Suppressor macrophage treated with lipopolysaccharide for 1 hour (primary cell): ENCODE data around the gene BCAT1.
A peak's percentile ranks its signal among the peaks of the same experiment; 100 is the strongest.

ENCODE experiments used
- DNase-seq, 3 donors: peaks; one replicate each; pipeline ENCODE4 v3.0.0-alpha.2; 2020 to 2022

BCAT1 gene

GRCh38 chr12:24806386-24806785, 142.5 kb downstream of the BCAT1 start:
- peak; percentile 54 to 82 (median 71) for DNase-seq

- DNase-seq = peak in 2 of 3 donors; percentile 44 to 55
Measured at GRCh38 chr12:24803430-24804245, 145.3 kb downstream of the BCAT1 start.

GRCh38 chr12:24798335-24798734, 150.6 kb downstream of the BCAT1 start:
- peak; percentile 69 to 84 (median 83) for DNase-seq

GRCh38 chr12:24797901-24798300, 151.0 kb downstream of the BCAT1 start:
- DNase-seq = peak in 1 of 3 donors; percentile 28

- DNase-seq = no peak
Measured at GRCh38 chr12:24796876-24797275, 152.0 kb downstream of the BCAT1 start.

- DNase-seq = peak; percentile 31 to 67 (median 56)
Measured at GRCh38 chr12:24795699-24796347, 153.1 kb downstream of the BCAT1 start.

- no peak for DNase-seq
Measured at GRCh38 chr12:24791622-24792021, 157.3 kb downstream of the BCAT1 start.

GRCh38 chr12:24788886-24789285, 160.0 kb downstream of the BCAT1 start:
- DNase-seq = no peak

GRCh38 chr12:24780697-24781368, 168.1 kb downstream of the BCAT1 start:
- peak in 1 of 3 donors; percentile 23 for DNase-seq

- peak; percentile 61 to 76 (median 71) for DNase-seq
Measured at GRCh38 chr12:24778486-24779304, 170.2 kb downstream of the BCAT1 start.

GRCh38 chr12:24777359-24777758, 171.5 kb downstream of the BCAT1 start:
- DNase-seq = no peak

GRCh38 chr12:24776861-24777260, 172.0 kb downstream of the BCAT1 start:
- peak in 1 of 3 donors; percentile 17 for DNase-seq

- DNase-seq = no peak
Measured at GRCh38 chr12:24775073-24775472, 173.8 kb downstream of the BCAT1 start.

- no peak for DNase-seq
Measured at GRCh38 chr12:24773996-24774395, 174.9 kb downstream of the BCAT1 start.

- no peak for DNase-seq
Measured at GRCh38 chr12:24772813-24773212, 176.1 kb downstream of the BCAT1 start.

- no peak for DNase-seq
Measured at GRCh38 chr12:24770821-24771220, 178.1 kb downstream of the BCAT1 start.

GRCh38 chr12:24770334-24770733, 178.6 kb downstream of the BCAT1 start:
- DNase-seq = peak in 1 of 3 donors; percentile 12

- DNase-seq = no peak
Measured at GRCh38 chr12:24769682-24770081, 179.2 kb downstream of the BCAT1 start.

- DNase-seq = no peak
Measured at GRCh38 chr12:24768415-24768814, 180.5 kb downstream of the BCAT1 start.

GRCh38 chr12:24767016-24767415, 181.9 kb downstream of the BCAT1 start:
- no peak for DNase-seq

GRCh38 chr12:24764712-24765111, 184.2 kb downstream of the BCAT1 start:
- DNase-seq = no peak

GRCh38 chr12:24760606-24761378, 188.1 kb downstream of the BCAT1 start:
- DNase-seq = no peak
